Measurements from ENCODE around the gene IL10.

IL10 gene

GRCh38 chr1:206772243-206772937, at the start of gene IL10:
Gene IL10, minus strand, starts transcription at chr1:206772494. Its CDS starts 59 bp downstream, at chr1:206772435.
- DNase-seq (ENCODE audit: extremely low read depth in 1 of 2, low read depth in 1 of 2): no peak

- no peak for DNase-seq (ENCODE audit: extremely low read depth in 1 of 2, low read depth in 1 of 2)
Measured at GRCh38 chr1:206821493-206821892, 49.2 kb upstream of the IL10 start.

GRCh38 chr1:206816390-206817287, 44.3 kb upstream of the IL10 start:
- no peak for DNase-seq (ENCODE audit: extremely low read depth in 1 of 2, low read depth in 1 of 2)

GRCh38 chr1:206814716-206815341, 42.5 kb upstream of the IL10 start:
- no peak for DNase-seq (ENCODE audit: extremely low read depth in 1 of 2, low read depth in 1 of 2)

- DNase-seq (ENCODE audit: extremely low read depth in 1 of 2, low read depth in 1 of 2): no peak
Measured at GRCh38 chr1:206812471-206812870, 40.2 kb upstream of the IL10 start.

- DNase-seq (ENCODE audit: extremely low read depth in 1 of 2, low read depth in 1 of 2): peak in 1 of 2 donors; percentile 13
Measured at GRCh38 chr1:206809504-206810084, 37.3 kb upstream of the IL10 start.

- DNase-seq (ENCODE audit: extremely low read depth in 1 of 2, low read depth in 1 of 2): no peak
Measured at GRCh38 chr1:206808615-206809014, 36.3 kb upstream of the IL10 start.

GRCh38 chr1:206805357-206805756, 33.1 kb upstream of the IL10 start:
- no peak for DNase-seq (ENCODE audit: extremely low read depth in 1 of 2, low read depth in 1 of 2)

GRCh38 chr1:206804156-206804737, 32.0 kb upstream of the IL10 start:
- DNase-seq (ENCODE audit: extremely low read depth in 1 of 2, low read depth in 1 of 2): no peak

GRCh38 chr1:206803221-206803730, 31.0 kb upstream of the IL10 start:
- peak; percentile 33 to 50 for DNase-seq (ENCODE audit: extremely low read depth in 1 of 2, low read depth in 1 of 2)

- no peak for DNase-seq (ENCODE audit: extremely low read depth in 1 of 2, low read depth in 1 of 2)
Measured at GRCh38 chr1:206802401-206802800, 30.1 kb upstream of the IL10 start.

GRCh38 chr1:206801467-206801866, 29.2 kb upstream of the IL10 start:
- no peak for DNase-seq (ENCODE audit: extremely low read depth in 1 of 2, low read depth in 1 of 2)

- no peak for DNase-seq (ENCODE audit: extremely low read depth in 1 of 2, low read depth in 1 of 2)
Measured at GRCh38 chr1:206800891-206801290, 28.6 kb upstream of the IL10 start.

GRCh38 chr1:206800411-206800810, 28.1 kb upstream of the IL10 start:
- no peak for DNase-seq (ENCODE audit: extremely low read depth in 1 of 2, low read depth in 1 of 2)

- DNase-seq (ENCODE audit: extremely low read depth in 1 of 2, low read depth in 1 of 2): no peak
Measured at GRCh38 chr1:206799311-206799710, 27.0 kb upstream of the IL10 start.

GRCh38 chr1:206798384-206798996, 26.2 kb upstream of the IL10 start:
- no peak for DNase-seq (ENCODE audit: extremely low read depth in 1 of 2, low read depth in 1 of 2)

GRCh38 chr1:206797534-206798383, 25.5 kb upstream of the IL10 start:
- peak in 1 of 2 donors; percentile 18 for DNase-seq (ENCODE audit: extremely low read depth in 1 of 2, low read depth in 1 of 2)

GRCh38 chr1:206796981-206797402, 24.7 kb upstream of the IL10 start:
- no peak for DNase-seq (ENCODE audit: extremely low read depth in 1 of 2, low read depth in 1 of 2)

- no peak for DNase-seq (ENCODE audit: extremely low read depth in 1 of 2, low read depth in 1 of 2)
Measured at GRCh38 chr1:206796116-206796515, 23.8 kb upstream of the IL10 start.

Data from activated CD8-positive, alpha-beta memory T cell treated with anti-CD3 and anti-CD28 coated beads for 1 hour (primary cell).